SKM-1 (cell line): ENCODE results near the gene GRSF1.
"Not testable (repeated sequence)": the region's sequence is repeated elsewhere in the genome, so short reads cannot be mapped to it uniquely, and the experiment has no call there.

ENCODE experiments used
- DNase-seq: peaks from one replicate; lab custom pipeline; 2025; ENCODE audit not compliant: unreplicated experiment; lab: John Stamatoyannopoulos, UW

Gene GRSF1

GRCh38 chr4:70839589-70840093 is at the start of gene GRSF1:
Gene GRSF1, minus strand, starts transcription at chr4:70839890. Its CDS starts 63 bp downstream, at chr4:70839827.
- DNase-seq: peak; percentile 49

- DNase-seq: no peak
Observed at GRCh38 chr4:70885174-70885573, 45.5 kb upstream of the GRSF1 start.

GRCh38 chr4:70880739-70881138 is 41.0 kb upstream of the GRSF1 start:
- no peak for DNase-seq

- DNase-seq: no peak
Observed at GRCh38 chr4:70877556-70877955, 37.9 kb upstream of the GRSF1 start.

- DNase-seq: no peak
Observed at GRCh38 chr4:70874268-70875156, 34.8 kb upstream of the GRSF1 start.

- DNase-seq: no peak
Observed at GRCh38 chr4:70873216-70873615, 33.5 kb upstream of the GRSF1 start.

GRCh38 chr4:70868778-70869177 is 29.1 kb upstream of the GRSF1 start:
- DNase-seq: no peak

- DNase-seq: no peak
Observed at GRCh38 chr4:70863099-70863790, 23.6 kb upstream of the GRSF1 start.

- no peak for DNase-seq
Observed at GRCh38 chr4:70859066-70859465, 19.4 kb upstream of the GRSF1 start.

- no peak for DNase-seq
Observed at GRCh38 chr4:70858454-70858853, 18.8 kb upstream of the GRSF1 start.

- no peak for DNase-seq
Observed at GRCh38 chr4:70855464-70855863, 15.8 kb upstream of the GRSF1 start.

GRCh38 chr4:70849291-70849690 is 9.6 kb upstream of the GRSF1 start:
- no peak for DNase-seq

- no peak for DNase-seq
Observed at GRCh38 chr4:70844180-70844579, 4.5 kb upstream of the GRSF1 start.

- DNase-seq: no peak
Observed at GRCh38 chr4:70842761-70843435, 3.2 kb upstream of the GRSF1 start.

- no peak for DNase-seq
Observed at GRCh38 chr4:70841951-70842350, 2.3 kb upstream of the GRSF1 start.

GRCh38 chr4:70841211-70841610 is 1.5 kb upstream of the GRSF1 start:
- no peak for DNase-seq

GRCh38 chr4:70840631-70841030 is 941 bp upstream of the GRSF1 start:
- DNase-seq: not testable (repeated sequence)

- not testable (repeated sequence) for DNase-seq
Observed at GRCh38 chr4:70840137-70840536, 447 bp upstream of the GRSF1 start.

GRCh38 chr4:70838666-70839588 is 763 bp downstream of the GRSF1 start:
- DNase-seq: peak; percentile 38

- DNase-seq: no peak
Observed at GRCh38 chr4:70838204-70838603, 1.5 kb downstream of the GRSF1 start.
